ENCODE results near the gene CHL1. TPM values are rescaled to one million over a fixed set of nuclear protein-coding genes. Genes with fewer than 3 reads are reported as not detected.

The CHL1 gene
- total and polyA plus RNA-seq, 3 donors from 2014 or later, result 9.0 to 15.4 (median 9.1) TPM

DNA sequence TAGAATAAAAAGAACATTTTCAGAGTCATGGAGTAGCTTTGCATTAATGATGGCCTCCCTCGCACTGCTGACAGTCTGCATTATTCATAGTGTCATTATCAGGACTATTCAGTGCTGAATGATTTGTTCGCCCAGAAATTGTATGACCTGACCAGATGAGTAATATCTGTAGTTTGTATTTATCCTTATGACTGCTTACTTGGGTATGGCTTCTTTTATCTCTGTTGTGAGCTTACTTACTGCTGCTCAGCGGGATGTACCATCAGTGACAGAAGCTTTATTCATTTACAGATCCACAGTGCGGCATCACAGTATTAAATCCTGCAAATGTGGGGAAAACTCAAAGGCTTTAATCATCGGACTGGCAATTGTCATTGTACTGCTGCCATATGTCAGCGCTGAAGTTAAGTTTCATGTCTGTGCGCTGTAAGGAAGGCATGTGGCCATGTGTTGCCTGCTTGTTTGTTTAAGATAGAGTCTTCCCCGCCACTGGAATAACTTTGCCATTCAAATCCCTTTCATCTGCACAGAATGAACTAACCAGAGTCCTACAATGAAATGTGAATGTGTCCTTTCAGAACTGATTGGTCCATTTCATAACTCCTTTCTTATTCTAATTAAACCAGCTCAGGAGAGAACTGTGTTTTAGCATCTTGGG, 262.2 kb downstream of the CHL1 start:
- no peak overlapping the region for H3K27ac ChIP-seq
- intact Hi-C loops (cut with DNase I; ENCODE audit: low total_unique reads), result no loop called here
- no peaks in the 10 kb centered on the region for H3K27me3 ChIP-seq
- H3K36me3 ChIP-seq (ENCODE audit: low read depth, missing control alignments), result no peaks in the 10 kb centered on the region
- DNase-seq, result no peak
- 41 to 46% methylated on average over 8 of the region's 8 CpGs for WGBS, 2 donors
- no peak overlapping the region for H3K4me3 ChIP-seq
- TF ChIP-seq, protein P1, sequence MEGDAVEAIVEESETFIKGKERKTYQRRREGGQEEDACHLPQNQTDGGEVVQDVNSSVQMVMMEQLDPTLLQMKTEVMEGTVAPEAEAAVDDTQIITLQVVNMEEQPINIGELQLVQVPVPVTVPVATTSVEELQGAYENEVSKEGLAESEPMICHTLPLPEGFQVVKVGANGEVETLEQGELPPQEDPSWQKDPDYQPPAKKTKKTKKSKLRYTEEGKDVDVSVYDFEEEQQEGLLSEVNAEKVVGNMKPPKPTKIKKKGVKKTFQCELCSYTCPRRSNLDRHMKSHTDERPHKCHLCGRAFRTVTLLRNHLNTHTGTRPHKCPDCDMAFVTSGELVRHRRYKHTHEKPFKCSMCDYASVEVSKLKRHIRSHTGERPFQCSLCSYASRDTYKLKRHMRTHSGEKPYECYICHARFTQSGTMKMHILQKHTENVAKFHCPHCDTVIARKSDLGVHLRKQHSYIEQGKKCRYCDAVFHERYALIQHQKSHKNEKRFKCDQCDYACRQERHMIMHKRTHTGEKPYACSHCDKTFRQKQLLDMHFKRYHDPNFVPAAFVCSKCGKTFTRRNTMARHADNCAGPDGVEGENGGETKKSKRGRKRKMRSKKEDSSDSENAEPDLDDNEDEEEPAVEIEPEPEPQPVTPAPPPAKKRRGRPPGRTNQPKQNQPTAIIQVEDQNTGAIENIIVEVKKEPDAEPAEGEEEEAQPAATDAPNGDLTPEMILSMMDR (IDR thresholded peaks at IDR 0.05), result no peak
- TF ChIP-seq POLR2A (IDR thresholded peaks at IDR 0.05), result no peak
- no peaks in the 10 kb centered on the region for H3K9me3 ChIP-seq
- H3K4me1 ChIP-seq, result no peaks in the 10 kb centered on the region

Small RNAs within 50 kb of the gene (small RNA-seq; reads per million reads assigned to genes)
- gene RNU6-1194P, result 0 reads per million in 2 donors
